ENCODE data around the gene PRSS3.
A peak's percentile ranks its signal among the peaks of the same experiment; 100 is the strongest.
"Not testable (repeated sequence)": the region's sequence is repeated elsewhere in the genome, so short reads cannot be mapped to it uniquely, and the experiment has no call there.

The PRSS3 gene

DNA sequence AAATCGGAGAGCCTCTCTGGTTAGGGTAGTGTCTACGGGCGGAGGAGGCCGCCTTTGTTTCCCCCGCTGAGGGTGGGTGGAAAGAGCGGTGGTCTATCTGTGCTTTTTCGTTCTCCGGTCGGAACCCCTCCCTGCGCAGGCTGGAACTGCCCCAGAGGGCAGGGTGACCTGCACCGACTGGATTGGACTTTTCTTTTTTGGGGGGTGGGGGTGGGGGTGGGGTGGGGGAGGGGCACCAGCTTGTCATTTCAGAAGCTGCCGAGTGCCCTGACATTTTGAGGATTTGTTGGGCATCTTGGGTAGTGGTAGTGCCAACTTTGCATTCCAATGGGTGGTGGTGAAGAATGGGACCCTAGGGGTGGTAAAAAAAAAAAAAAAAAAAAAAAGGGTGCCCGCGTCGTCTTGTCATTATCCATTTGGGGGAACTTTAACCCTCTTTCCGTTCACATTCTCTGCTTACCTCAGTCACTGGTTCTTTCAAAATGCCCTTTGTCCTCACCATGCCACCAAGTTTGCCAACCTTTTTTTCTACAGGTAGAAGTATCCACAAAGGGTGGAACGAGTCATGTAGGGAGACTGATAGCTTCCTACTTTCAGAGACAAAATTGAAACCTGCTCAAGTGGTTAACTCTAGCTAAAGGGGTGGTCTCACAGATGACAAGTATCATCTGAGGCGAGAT lies 22.9 kb downstream of the PRSS3 start:
- H3K4me3 Mint-ChIP-seq, result peak overlapping the region; percentile 92 to 99 (median 98)
- TF ChIP-seq, protein P1, sequence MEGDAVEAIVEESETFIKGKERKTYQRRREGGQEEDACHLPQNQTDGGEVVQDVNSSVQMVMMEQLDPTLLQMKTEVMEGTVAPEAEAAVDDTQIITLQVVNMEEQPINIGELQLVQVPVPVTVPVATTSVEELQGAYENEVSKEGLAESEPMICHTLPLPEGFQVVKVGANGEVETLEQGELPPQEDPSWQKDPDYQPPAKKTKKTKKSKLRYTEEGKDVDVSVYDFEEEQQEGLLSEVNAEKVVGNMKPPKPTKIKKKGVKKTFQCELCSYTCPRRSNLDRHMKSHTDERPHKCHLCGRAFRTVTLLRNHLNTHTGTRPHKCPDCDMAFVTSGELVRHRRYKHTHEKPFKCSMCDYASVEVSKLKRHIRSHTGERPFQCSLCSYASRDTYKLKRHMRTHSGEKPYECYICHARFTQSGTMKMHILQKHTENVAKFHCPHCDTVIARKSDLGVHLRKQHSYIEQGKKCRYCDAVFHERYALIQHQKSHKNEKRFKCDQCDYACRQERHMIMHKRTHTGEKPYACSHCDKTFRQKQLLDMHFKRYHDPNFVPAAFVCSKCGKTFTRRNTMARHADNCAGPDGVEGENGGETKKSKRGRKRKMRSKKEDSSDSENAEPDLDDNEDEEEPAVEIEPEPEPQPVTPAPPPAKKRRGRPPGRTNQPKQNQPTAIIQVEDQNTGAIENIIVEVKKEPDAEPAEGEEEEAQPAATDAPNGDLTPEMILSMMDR (IDR thresholded peaks at IDR 0.05; ENCODE audit: unreplicated experiment in 3 of 3), result no peak
- no peaks in the 10 kb centered on the region for H3K9me3 Mint-ChIP-seq
- H3K36me3 Mint-ChIP-seq (ENCODE audit: low read depth), result peaks cover 3% of the 10 kb centered on the region
- peak overlapping the region; percentile 96 to 99 (median 99) for H3K27ac Mint-ChIP-seq
- no peaks in the 10 kb centered on the region for H3K27me3 Mint-ChIP-seq (ENCODE audit: low read depth)
- peaks cover 38% of the 10 kb centered on the region for H3K4me1 Mint-ChIP-seq

DNA sequence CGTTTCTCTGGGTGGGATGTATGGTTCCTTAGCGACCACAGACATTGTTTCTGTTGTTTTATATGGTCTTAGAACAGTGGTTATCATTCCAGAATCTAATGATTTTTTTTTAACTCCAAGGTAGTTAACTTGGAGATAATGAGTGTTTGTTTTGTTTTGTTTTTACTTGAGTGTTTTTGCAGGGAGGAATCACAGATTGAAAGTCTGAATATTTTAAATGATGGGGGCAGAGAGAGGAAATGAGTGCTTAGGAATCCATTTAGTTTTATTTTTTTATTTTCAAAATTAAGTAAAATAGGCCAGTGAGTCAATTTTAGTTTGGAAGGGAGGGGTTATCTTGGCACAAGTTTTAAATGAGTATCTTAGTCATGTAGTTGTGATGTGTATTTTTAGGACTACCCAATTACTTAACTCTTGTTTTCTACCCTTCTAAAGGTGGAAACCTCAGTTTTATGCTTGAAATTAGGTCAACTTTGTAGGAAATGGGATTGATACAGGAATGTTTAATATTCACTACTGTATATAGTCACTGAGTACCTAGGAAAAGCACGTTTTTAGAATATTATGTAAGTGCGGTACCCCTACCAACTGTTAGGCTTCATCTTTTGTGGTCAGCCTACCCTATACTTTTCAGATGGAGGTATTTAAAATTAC lies 23.6 kb downstream of the PRSS3 start:
- H3K36me3 Mint-ChIP-seq (ENCODE audit: low read depth), result peaks cover 7% of the 10 kb centered on the region

DNA sequence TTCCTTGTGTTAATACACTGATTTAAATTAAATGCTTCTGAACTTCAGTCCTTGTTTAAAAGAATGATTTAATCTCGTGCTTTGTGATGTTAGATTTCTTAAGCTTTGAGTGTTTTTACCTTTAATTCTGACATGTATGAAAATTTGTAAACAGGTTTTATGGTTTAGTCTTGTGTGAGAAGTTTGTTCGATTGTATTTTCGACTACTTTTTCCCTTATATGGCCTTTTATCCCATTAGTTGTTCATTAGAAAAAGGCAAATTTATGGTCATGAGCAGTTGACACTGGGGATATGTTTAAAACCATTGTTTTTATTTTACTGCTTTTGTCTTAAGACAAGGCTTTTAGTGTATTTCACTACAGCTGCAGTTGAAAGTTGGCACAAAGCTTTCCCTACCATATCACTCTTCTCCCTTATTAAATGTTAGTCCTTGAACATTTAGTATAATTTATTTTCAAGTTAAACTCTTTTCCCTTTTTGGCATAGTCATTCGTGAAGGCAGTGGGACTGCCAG lies 24.9 kb downstream of the PRSS3 start:
- H3K27ac Mint-ChIP-seq, result peak overlapping the region; percentile 14 to 78 (median 39)
- H3K4me1 Mint-ChIP-seq, result peaks cover 31% of the 10 kb centered on the region
- no peaks in the 10 kb centered on the region for H3K9me3 Mint-ChIP-seq
- TF ChIP-seq, protein P1 (IDR thresholded peaks at IDR 0.05; ENCODE audit: unreplicated experiment in 3 of 3), result no peak
- H3K27me3 Mint-ChIP-seq (ENCODE audit: low read depth), result no peaks in the 10 kb centered on the region
- H3K36me3 Mint-ChIP-seq (ENCODE audit: low read depth), result peaks cover 14% of the 10 kb centered on the region
- peak overlapping the region; percentile 92 to 99 (median 98) for H3K4me3 Mint-ChIP-seq

More for the DNA sequence above, 23.6 kb downstream of the PRSS3 start:
- TF ChIP-seq, protein P1 (IDR thresholded peaks at IDR 0.05; ENCODE audit: unreplicated experiment in 3 of 3), result no peak
- Mint-ChIP-seq H3K4me3 (peak overlapping the region; percentile 92 to 99 (median 98)), H3K4me1 (peaks cover 34% of the 10 kb centered on the region), H3K9me3 (no peaks in the 10 kb centered on the region), H3K27me3 (ENCODE audit: low read depth) (no peaks in the 10 kb centered on the region), H3K27ac (peak overlapping the region; percentile 96 to 99 (median 99))

DNA sequence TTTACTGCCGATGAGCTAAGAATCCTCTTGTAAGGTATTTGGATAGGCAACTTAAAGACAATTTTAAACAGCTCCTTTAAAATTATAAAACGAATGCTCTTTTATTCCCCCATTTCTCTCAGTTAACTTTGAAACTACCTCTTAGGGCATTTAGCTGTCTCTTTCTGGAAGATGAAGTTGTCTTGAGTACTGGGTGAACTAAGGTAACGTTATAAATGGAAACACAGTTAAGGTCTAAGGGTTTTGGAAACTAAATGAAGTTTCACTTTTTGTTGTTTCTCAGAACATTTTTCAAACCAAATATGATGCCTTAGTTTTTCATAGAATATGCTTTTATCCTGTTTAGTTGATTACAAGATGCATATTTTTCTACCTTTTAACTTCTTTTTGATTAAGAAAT lies 28.4 kb downstream of the PRSS3 start:
- no peak overlapping the region for H3K27ac Mint-ChIP-seq
- TF ChIP-seq, protein P1 (IDR thresholded peaks at IDR 0.05; ENCODE audit: unreplicated experiment in 3 of 3), result no peak
- no peaks in the 10 kb centered on the region for H3K27me3 Mint-ChIP-seq (ENCODE audit: low read depth)
- H3K4me3 Mint-ChIP-seq, result no peak overlapping the region
- peaks cover 22% of the 10 kb centered on the region for H3K36me3 Mint-ChIP-seq (ENCODE audit: low read depth)
- H3K9me3 Mint-ChIP-seq, result no peaks in the 10 kb centered on the region
- H3K4me1 Mint-ChIP-seq, result peaks cover 22% of the 10 kb centered on the region

DNA sequence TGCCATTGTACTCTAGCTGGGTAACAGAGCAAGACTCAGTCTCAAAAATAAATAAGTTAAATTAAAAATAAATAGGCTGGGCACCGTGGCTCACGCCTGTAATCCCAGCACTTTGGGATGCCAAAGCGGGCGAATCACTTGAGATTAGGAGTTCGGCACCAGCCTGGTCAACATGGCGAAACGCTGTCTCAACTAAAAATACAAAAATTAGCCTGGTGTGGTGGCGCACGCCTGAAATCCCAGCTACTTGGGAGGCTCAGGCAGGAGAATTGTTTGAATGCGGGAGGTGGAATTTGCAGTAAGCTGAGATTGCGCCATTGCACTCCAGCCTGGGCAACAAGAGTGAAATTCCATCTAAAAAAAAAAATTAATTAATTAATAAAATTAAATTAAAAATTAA lies 31.9 kb downstream of the PRSS3 start:
- H3K27ac Mint-ChIP-seq; H3K4me3 Mint-ChIP-seq; H3K27me3 Mint-ChIP-seq (ENCODE audit: low read depth); H3K9me3 Mint-ChIP-seq; H3K4me1 Mint-ChIP-seq: not testable (repeated sequence)
- H3K36me3 Mint-ChIP-seq (ENCODE audit: low read depth), result peaks cover 25% of the 10 kb centered on the region

DNA sequence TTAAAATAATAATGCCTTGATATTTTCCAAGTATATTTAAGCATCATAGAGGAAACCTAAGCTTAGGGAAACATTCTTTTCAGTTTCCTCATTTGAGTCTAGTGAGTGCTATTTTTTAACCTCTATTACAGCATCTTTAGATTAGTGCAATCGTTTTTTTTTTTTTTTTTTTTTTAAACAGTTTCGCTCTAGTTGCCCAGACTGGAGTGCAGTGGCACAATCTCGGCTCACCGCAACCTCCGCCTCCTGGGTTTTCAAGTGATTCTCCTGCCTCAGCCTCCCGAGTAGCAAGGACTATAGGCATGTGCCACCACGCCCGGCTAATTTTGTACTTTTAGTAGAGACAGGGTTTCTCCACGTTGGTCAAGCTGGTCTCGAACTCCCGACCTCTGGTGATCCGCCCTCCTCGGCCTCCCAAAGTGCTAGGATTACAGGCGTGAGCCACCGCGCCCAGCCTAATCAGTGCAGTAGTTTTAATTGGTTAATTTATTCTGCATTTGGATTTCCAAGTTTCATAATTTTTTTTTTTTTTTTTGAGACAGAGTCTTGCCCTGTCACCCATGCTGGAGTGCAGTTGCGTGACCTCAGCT lies 34.4 kb downstream of the PRSS3 start:
- not testable (repeated sequence) for H3K4me3 Mint-ChIP-seq; H3K4me1 Mint-ChIP-seq; H3K27me3 Mint-ChIP-seq (ENCODE audit: low read depth); H3K27ac Mint-ChIP-seq; H3K9me3 Mint-ChIP-seq
- H3K36me3 Mint-ChIP-seq (ENCODE audit: low read depth), result peaks cover 24% of the 10 kb centered on the region
